NCI-H146 (cell line): Measurements from ENCODE around the gene RPTOR.

Experiments used
- DNase-seq: peaks from one replicate; lab custom pipeline; 2025; lab: John Stamatoyannopoulos, UW

RPTOR gene

GRCh38 chr17:80765241-80765961 lies 220.8 kb downstream of the RPTOR start:
- no peak for DNase-seq

GRCh38 chr17:80766290-80766855 lies 221.7 kb downstream of the RPTOR start:
- DNase-seq, result no peak

DNA sequence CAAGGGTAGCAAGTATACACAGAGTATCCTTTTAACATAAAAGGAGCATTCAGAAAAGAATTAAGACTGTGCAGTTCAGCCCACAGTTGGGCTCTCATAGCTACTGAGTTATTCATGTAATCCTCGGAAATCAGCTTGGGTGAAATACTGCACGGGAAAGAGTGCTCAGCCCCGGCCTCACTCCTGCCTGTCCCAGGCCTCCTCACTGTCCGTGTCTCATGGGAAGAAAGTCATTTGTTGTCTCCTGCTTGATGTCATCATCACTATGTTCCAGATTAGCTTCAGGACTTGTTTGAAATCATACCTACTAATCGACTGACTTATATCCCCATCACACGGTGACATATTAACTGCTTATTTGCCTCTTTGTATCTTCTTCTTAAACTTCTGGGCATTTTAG lies 223.8 kb downstream of the RPTOR start:
- no peak for DNase-seq

GRCh38 chr17:80768936-80769335 lies 224.3 kb downstream of the RPTOR start:
- no peak for DNase-seq

DNA sequence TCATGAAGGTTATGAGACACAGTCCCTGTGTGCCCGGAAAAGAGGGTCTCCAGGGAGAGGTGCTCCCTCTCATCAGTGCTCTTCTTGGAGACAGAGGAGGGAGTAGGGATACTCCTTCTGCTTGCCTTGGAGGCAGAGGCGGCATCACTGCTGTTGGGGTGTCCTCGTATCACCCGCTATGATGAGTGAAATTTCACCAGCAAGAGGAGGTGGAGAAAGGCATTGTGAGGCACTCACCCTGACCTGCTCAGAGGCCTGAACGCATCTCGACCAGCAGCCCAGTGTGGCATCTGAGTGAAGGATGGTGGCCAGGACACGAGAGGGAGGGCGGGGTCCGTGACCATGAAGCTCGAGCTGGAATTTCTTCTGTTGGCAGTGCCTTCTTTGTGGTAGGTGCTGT lies 224.9 kb downstream of the RPTOR start:
- DNase-seq, result no peak

GRCh38 chr17:80769936-80770625 lies 225.4 kb downstream of the RPTOR start:
- DNase-seq, result no peak

DNA sequence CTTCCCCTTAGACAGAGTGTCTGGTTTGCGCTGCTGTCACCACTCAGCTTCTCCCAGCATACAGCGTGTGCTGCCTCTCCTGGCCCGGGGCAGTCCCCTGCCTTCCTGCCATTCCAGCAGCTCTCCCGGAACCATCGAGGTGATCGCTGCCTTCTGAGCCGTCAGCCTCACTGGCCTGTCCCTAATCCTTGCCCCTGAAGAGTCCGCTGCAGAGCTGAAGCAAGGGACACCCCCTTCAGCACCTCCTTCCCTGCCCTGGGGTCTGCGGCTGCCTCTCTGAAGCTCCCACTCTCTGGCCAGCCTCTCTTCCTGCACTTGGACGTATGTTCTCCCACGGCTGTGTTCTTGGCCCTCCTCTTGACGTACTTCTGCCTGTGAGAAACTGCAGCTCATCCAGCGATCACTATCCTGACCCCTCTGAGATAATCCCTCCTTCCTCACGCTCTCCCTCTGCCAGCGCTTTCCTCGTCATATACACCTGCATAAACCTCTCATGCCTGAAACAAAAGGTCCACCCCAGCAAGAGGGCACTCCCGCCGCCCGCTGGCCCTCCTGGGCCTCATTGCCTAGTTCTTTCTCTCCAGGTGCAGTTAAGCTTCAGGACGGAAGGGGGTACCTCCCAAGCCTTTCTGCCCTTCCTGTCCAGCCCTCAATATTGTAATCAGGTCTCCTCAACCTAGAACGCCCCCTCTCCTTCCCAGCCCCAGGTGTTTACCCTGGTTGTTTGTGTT lies 226.4 kb downstream of the RPTOR start:
- peak; percentile 64 for DNase-seq

DNA sequence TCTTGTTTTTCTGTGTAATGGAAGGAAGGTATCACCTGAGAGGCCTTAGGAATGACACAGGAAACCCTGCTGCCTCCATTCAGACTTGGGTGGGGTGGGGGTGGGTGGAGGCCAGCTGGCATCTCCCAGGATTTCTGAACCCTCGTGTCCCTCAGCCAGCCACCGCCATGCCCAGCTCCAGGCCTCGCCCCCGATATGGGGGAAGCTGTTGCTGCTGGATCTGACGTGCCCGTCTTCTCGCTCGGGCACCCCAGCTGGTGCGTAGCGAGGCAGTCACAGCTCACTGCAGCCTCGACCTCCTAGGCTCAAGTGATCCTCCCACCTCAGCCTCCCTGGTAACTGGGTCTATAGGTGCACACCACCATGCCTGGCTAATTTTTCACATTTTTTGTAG lies 227.0 kb downstream of the RPTOR start:
- DNase-seq, result no peak

GRCh38 chr17:80772906-80773242 lies 228.2 kb downstream of the RPTOR start:
- DNase-seq, result no peak

GRCh38 chr17:80773243-80773991 lies 228.8 kb downstream of the RPTOR start:
- DNase-seq, result no peak

DNA sequence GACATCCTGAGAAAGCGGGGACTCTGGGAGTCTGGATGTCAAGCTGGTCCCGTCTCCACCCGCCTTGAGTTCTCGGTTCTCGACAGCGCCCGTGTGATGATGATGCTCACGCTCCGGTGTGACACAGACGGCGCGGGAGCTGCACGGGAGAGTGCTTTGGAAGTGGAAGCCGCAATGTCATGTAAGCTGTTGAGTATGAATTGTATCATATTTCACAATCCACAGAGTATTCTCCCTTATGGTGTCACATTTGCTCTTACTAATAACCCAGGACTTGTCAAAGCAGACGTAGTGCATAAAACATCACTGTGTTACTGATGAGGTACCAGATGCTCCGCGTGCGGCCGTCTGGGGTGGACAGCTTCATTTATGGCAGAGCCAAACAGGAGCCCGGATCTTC lies 229.5 kb downstream of the RPTOR start:
- DNase-seq, result no peak

GRCh38 chr17:80774643-80775281 lies 230.1 kb downstream of the RPTOR start:
- DNase-seq, result peak; percentile 49

- no peak for DNase-seq
These were observed 231.2 kb downstream of the RPTOR start for GRCh38 chr17:80775863-80776262.

DNA sequence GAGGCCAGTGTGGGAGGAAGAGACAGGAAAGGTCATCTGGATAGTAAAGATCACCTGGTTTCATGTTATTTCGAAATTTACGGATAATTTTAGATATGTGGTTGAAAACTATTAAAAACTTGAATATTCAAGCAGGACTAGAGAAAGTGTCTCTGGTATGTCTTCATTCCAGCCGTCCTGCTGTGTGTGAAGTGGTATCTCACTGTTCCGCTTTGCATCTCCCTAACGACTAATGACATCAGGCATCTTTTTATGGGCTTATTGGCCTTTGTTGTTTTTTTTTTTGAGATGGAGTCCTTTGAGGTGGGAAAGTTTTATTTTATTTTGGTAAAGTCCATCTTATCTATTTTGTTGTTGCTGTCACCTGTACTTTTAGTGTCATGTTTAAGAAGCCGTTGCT lies 232.6 kb downstream of the RPTOR start:
- no peak for DNase-seq

GRCh38 chr17:80778716-80779115 lies 234.1 kb downstream of the RPTOR start:
- DNase-seq, result no peak

DNA sequence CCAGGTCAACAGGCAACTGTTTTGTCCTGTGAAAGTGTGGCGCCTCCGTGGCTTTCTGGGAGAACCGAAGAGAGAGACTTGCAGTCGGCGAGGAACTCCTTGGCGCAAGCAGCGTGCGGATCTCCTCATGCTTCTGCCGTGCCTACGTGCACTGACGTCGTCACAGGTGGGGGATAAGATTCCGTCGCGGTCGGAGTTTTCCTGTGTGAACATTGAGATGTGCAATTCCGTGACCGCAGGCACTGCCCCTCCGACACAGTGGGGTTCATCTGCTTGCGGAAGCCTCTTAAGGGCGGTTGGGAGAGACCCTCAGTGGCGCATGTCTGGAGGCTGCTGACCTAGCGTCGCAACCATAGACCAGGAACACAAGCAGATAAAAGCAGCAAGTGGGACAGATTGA lies 234.7 kb downstream of the RPTOR start:
- DNase-seq, result no peak

DNA sequence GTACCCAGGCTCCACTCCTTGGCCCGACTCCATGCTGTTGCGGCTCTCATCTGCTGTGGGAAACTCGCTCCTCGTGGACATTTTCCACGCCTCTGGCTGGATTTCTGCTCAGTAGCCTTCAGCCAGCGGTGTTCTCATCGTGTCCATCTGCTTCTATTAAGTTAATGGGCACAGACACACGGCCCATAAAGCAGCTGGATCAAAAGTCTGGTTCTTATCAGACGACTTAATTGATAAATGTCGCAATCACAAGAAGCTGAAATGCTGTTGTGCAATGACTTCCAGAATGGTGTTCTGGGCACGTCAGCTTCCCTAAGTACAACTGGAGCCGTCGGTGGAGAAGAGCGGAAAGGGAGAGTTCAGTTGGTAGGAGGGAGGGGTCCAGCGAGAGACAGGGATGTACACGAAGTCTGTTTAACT lies 235.3 kb downstream of the RPTOR start:
- no peak for DNase-seq

- no peak for DNase-seq
These were observed 236.0 kb downstream of the RPTOR start for GRCh38 chr17:80780381-80781198.

- DNase-seq, result no peak
These were observed 236.6 kb downstream of the RPTOR start for GRCh38 chr17:80781211-80781610.

GRCh38 chr17:80781807-80782277 lies 237.2 kb downstream of the RPTOR start:
- DNase-seq, result no peak
